SU-DHL-6 (cell line): ENCODE data around the gene TBC1D32.

Experiments used
- EZH2phosphoT487 ChIP-seq: fragments of 200-600 bp; sonication (generic), shearing (Covaris generic); conservative IDR thresholded peaks from 2 replicates; pipeline ENCODE4 v1.6.1; 2018; ENCODE audit warnings: mild to moderate bottlenecking, antibody characterized with exemption, low read length, moderate library complexity, mixed read lengths
- TF ChIP-seq, protein P1 (sequence below): fragments of 200-600 bp; sonication (generic); IDR thresholded peaks from one replicate; pipeline ENCODE4 v1.5.1; 2017; ENCODE audit warnings: antibody characterized with exemption, mild to moderate bottlenecking, low read length, moderate library complexity; ENCODE audit not compliant: insufficient read depth, poor library complexity, severe bottlenecking

DNA sequence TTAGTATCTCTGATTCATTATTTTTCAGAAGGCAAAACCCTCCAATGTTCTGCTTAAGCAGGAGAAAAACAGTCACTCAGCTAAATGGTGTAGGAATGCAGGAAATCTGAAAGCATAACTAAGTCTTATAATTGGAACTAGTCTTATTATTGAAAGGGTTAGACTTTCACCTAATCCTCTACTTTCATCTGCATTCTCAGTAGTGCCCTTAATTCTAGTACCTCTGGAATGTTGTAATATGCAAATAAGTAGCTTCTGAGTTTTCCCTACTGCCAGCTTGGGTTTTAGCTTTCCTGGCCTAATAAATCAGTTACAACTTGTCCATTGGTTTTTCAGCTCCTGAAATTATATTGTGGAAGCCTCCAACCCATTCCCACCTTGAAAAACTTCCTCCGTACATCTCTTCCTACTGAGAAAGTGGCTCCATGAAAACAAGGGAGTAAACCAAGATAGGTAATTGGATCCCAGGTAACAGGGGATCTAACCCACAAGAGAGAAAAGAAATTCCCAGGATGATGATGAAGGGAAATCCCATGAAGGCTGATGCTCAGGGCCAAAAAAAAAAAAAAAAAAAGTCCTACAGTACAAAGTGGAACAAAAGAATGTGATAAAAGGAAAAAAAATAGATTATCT is 147.0 kb downstream of the TBC1D32 start:
- TF ChIP-seq, protein P1, sequence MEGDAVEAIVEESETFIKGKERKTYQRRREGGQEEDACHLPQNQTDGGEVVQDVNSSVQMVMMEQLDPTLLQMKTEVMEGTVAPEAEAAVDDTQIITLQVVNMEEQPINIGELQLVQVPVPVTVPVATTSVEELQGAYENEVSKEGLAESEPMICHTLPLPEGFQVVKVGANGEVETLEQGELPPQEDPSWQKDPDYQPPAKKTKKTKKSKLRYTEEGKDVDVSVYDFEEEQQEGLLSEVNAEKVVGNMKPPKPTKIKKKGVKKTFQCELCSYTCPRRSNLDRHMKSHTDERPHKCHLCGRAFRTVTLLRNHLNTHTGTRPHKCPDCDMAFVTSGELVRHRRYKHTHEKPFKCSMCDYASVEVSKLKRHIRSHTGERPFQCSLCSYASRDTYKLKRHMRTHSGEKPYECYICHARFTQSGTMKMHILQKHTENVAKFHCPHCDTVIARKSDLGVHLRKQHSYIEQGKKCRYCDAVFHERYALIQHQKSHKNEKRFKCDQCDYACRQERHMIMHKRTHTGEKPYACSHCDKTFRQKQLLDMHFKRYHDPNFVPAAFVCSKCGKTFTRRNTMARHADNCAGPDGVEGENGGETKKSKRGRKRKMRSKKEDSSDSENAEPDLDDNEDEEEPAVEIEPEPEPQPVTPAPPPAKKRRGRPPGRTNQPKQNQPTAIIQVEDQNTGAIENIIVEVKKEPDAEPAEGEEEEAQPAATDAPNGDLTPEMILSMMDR, result no peak
- no peak for TF ChIP-seq EZH2phosphoT487
